Loucy (cell line): ENCODE results near the gene TMIGD1.

Experiments
- CTCF ChIP-seq: fragments of 200-600 bp; sonication (generic); conservative IDR thresholded peaks from 2 replicates; pipeline ENCODE4 v1.5.1; 2014; ENCODE audit warnings: mild to moderate bottlenecking, antibody characterized with exemption, low read length
- EZH2phosphoT487 ChIP-seq: fragments of 200-600 bp; IDR thresholded peaks from 2 replicates; pipeline ENCODE4 v1.6.1; 2018; ENCODE audit warnings: antibody characterized with exemption, mild to moderate bottlenecking, moderate library complexity, borderline replicate concordance

GRCh38 chr17:30352240-30352814 lies 18.5 kb upstream of the TMIGD1 start:
- no peak for TF ChIP-seq EZH2phosphoT487
- TF ChIP-seq CTCF: no peak
